Stomach smooth muscle (tissue), 2 donors: ENCODE results near the gene FANCG.

Experiments
- H3K27ac ChIP-seq: one replicate; pipeline ENCODE4 v1.7.0; 2013; ENCODE audit warnings: mild to moderate bottlenecking, low read length, inconsistent platforms
- H3K27me3 ChIP-seq, 2 donors: one replicate each; pipeline ENCODE4 v1.7.0; 2013; ENCODE audit warnings: low read length in 2 of 2; ENCODE audit not compliant: insufficient read depth in 2 of 2, control insufficient read depth in 1 of 2
- H3K36me3 ChIP-seq, 2 donors: one replicate each; pipeline ENCODE4 v1.7.0; 2013; ENCODE audit warnings: low read length in 2 of 2; ENCODE audit not compliant: control insufficient read depth in 2 of 2, insufficient read depth in 2 of 2
- H3K4me1 ChIP-seq: one replicate; pipeline ENCODE4 v1.7.0; 2013; ENCODE audit warnings: low read length; ENCODE audit not compliant: control insufficient read depth, insufficient read depth
- H3K4me3 ChIP-seq, 2 donors: one replicate each; pipeline ENCODE4 v1.7.0; 2013; ENCODE audit warnings: low read length in 2 of 2
- H3K9ac ChIP-seq, 2 donors: one replicate each; pipeline ENCODE4 v1.7.0; 2013; ENCODE audit warnings: low read length in 2 of 2, mild to moderate bottlenecking in 1 of 2
- H3K9me3 ChIP-seq, 2 donors: one replicate each; pipeline ENCODE4 v1.7.0; 2013; ENCODE audit warnings: low read length in 2 of 2; ENCODE audit not compliant: control insufficient read depth in 2 of 2
- donor health status: healthy.
- donor health status: Pancreatic carcinoma.

The FANCG gene

DNA sequence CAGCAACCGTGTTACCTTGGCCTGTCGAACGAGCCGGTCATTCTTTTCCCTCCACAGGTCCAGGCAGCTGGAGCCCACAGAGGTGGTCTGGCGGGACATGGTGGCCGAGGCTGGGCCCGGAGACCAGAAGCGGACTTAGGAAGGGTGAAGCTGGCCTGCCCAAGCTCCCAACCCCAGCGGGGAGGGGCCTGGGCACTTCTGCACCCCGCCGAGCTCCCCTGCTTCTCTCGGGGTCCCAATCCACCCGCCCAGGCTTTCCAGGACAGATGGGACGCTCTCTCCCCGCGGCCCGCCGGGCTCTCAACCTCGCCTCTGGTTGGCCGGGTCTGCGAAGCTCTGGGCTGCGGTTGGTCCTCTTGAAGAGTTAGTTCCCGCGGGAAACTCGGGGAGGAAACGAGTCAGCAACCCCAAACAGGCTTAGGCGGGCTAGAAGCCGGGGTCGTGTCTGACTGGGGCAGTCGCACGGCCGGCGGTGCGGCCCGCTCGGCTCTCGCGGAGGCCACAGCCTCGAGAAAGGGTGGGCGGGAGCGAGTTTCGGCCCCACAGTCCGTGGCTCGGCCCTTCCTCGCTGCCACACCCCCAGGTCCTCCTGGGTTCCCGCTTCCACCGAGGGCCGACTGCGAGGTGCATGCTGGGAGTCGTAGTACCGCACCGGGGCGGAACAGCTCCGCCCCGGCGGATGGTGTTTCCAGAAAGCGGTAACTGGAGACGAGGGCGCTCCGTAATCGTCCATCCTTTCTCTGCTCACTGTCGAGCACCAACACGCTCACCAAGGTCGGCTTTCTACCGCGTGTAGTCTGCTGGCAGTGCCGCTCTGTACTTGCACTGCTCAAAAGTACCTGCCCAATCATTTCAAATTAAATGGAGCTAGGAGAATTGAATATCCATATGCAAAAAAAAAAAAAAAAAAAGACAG lies at the start of gene FANCG:
Gene FANCG (minus strand): TSS at position 517 of the 916 bp plus-strand sequence. CDS start 418 bp downstream, at position 99.
- no peaks in the 10 kb centered on the region for H3K27me3 ChIP-seq
- no peaks in the 10 kb centered on the region for H3K9me3 ChIP-seq
- peak within 1 kb of the TSS; percentile 46 to 74 for H3K9ac ChIP-seq
- peaks cover 0 to 7% of the 10 kb centered on the region in 2 donors for H3K36me3 ChIP-seq
- peaks cover 18% of the 10 kb centered on the region for H3K4me1 ChIP-seq
- H3K27ac ChIP-seq = peak within 1 kb of the TSS; percentile 62
- H3K4me3 ChIP-seq = peak within 1 kb of the TSS; percentile 89 to 90

DNA sequence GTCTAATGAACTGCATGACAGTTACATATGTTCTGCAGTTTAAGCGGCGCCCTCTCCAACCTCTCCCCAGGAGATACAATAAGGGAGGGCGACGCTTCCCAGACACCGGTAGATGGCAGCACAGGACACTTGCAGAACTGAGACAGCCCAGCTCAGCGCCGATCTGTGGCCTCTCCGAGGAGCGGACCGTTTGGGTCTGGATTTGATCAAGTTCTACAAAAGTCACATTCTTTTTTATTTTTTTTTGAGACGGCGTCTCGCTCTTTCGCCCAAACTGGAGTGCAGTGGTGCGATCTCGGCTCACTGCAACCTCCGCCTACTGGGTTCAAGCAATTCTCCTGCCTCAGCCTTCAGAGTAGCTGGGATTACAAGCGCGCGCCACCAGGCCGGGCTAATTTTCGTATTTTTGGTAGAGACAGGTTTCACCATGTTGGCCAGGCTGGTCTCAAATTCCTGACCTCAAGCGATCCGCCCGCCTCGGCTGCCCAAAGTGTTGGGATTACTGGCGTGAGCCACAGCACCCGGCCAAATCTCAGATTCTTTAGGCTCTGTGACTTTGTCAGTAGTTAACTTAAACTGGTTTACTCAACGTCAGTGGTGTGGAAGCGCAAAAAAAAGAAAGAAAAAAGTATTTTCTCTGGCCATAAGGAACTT lies 37.3 kb upstream of the FANCG start:
- peaks cover 36% of the 10 kb centered on the region for H3K4me1 ChIP-seq
- H3K27me3 ChIP-seq = no peaks in the 10 kb centered on the region
- H3K9me3 ChIP-seq = no peaks in the 10 kb centered on the region
- no peaks in the 10 kb centered on the region for H3K36me3 ChIP-seq
- H3K27ac ChIP-seq = peak overlapping the region; percentile 83
- peak overlapping the region; percentile 87 to 88 for H3K4me3 ChIP-seq
- peak overlapping the region; percentile 47 to 64 for H3K9ac ChIP-seq

DNA sequence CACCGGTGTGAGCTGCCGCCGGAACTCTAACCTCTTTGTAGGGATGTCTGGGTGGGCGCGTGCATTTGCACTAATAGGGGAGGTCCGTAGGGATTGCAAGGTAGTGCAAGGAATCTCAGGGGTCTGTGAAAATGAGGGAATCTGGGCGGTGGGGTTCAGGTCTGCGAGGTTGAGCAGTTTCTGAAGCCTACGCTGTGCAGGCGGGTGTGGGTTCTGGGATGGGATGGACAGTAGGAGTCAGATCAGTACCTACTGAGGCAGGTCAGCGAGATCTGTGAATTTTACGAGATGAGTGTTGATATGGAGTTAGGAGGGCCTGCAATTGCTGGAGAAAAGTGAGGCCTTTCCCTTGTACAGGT lies 36.8 kb upstream of the FANCG start:
- Histone ChIP-seq H3K4me1 (peaks cover 40% of the 10 kb centered on the region), H3K27ac (peak overlapping the region; percentile 83), H3K9ac (peak overlapping the region; percentile 47 to 59), H3K9me3 (no peaks in the 10 kb centered on the region), H3K36me3 (no peaks in the 10 kb centered on the region), H3K4me3 (peak overlapping the region; percentile 87 to 88), H3K27me3 (no peaks in the 10 kb centered on the region)

DNA sequence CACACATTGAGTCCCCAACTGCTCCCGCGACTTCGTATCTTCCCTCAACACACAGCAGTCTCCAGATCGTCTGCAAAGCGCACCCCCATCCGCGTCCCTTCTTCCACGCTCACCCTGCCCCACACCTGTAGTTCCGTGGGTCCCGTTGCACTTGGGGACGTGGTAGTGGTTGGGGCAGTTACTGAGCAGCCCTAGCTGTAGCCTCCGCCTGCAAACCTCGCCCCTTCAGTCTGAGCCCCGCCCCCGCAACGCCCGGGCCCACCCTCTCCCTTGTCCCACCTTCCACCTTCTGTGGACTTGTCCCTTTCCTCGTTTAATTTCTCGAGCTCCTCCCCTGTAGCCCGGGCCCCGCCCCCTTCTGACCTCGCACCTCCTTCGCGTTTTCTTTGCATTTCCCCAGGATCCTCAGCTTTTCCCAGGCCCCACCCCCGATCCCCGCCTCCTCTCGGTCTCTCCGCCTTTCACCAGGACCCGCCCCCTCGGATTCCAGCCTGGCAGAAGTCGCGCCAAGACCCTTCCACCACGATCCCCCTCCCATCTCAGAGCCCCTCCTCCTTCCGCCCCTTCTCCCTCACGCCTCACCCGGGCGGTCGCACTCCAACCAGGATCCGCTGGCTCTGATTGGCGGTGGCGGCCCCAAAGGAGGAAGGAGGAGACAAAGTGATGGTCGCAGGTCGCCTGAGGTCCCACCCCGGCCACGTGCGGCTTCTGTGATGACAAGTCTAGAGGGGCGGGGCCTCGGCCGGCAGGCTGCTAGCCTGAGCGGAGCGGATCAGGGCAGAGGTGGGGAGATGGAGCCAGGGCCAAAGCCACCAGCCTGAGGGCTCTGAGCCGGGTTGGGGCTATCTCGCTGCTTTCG lies 36.2 kb upstream of the FANCG start, which contains the start of gene ATOSB:
Gene ATOSB (minus strand): TSS at position 183 of the 859 bp plus-strand sequence. CDS start 7,588 bp downstream, outside the sequence.
- Histone ChIP-seq H3K4me1 (peaks cover 42% of the 10 kb centered on the region), H3K9ac (peak within 1 kb of the TSS; percentile 59 to 69)

DNA sequence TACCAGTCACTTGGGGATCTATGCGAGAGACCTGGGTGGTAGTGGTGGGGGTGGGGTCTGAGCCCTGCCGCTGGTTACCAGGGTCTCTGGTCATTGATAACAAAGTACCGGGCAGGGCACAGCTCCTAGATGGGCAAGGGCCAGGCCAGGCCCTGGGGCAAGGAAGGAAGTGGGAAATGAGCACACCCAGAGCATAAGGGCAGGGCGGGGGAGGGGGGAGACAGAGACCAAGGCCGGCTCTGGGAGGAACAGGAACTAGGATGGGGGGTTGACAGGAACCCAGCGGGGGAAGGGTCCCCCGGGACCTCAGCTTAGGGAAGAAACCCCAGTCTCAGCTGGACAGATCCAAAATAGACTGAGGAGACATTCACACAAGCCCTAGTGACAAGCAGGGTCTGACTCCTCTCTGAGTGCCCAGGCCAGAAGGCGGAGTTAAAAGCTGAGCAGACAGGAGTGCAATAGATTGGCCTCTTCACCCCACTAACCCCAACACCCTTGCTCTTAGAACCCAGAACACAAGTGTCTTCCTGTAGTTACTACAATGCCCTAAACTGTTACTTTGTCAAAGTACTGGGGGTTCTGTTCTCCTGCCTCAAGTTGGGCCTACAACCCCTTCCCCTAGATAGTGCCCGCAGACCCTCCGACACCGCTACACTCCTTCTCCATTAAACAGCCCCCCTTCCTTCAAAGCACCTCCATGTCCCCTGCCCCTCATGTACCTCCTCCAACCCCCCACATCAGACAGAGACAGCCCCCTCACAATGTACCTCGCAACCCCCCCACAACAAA lies 35.3 kb upstream of the FANCG start:
- no peaks in the 10 kb centered on the region for H3K9me3 ChIP-seq
- H3K4me1 ChIP-seq = peaks cover 51% of the 10 kb centered on the region
- peak overlapping the region; percentile 83 for H3K27ac ChIP-seq
- no peaks in the 10 kb centered on the region for H3K27me3 ChIP-seq
- H3K36me3 ChIP-seq = no peaks in the 10 kb centered on the region
- peak overlapping the region; percentile 87 to 88 for H3K4me3 ChIP-seq
- H3K9ac ChIP-seq = peak overlapping the region; percentile 59 to 69

More for the DNA sequence above, 36.2 kb upstream of the FANCG start, which contains the start of gene ATOSB:
- H3K4me3 ChIP-seq = peak within 1 kb of the TSS; percentile 87 to 88
- H3K27ac ChIP-seq = peak within 1 kb of the TSS; percentile 83
- no peaks in the 10 kb centered on the region for H3K36me3 ChIP-seq
- H3K27me3 ChIP-seq = no peaks in the 10 kb centered on the region
- no peaks in the 10 kb centered on the region for H3K9me3 ChIP-seq

DNA sequence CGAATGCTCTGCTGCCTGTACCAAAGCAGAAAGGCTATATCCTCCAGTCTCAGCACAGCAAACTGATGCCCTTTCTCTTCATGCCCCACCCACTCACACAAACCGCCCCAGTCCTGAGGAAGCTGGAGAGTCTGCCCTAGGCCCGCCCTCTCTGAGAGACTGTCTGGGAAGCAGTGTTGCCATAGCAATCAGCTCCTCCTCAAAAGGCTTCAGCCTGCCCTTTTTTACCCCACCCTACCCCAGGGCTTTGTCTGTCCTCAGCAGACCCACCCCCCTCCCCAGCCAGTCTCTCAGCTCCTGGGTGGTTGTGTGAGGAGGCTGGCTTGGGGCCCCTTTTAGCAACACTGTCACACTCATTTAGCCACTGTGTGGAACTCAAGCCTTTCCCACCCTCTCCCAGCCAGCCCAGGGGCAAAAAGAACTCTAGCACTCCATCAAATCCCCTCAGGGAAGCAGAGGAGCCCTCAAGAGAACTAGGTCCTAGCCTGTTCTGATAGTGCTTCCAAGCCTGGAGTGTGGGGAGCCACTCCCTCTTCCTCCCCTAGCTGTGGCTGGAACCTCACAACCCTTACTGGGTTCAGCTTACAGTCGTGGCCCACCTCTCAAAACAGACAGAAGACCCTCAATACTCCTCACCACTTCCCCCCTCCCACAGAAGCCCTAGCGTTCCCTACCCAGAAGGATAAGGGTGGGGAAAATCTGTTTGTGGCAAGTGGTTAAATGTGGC lies 34.5 kb upstream of the FANCG start:
- H3K4me3 ChIP-seq = peak overlapping the region; percentile 87 to 88
- H3K4me1 ChIP-seq = peaks cover 57% of the 10 kb centered on the region

DNA sequence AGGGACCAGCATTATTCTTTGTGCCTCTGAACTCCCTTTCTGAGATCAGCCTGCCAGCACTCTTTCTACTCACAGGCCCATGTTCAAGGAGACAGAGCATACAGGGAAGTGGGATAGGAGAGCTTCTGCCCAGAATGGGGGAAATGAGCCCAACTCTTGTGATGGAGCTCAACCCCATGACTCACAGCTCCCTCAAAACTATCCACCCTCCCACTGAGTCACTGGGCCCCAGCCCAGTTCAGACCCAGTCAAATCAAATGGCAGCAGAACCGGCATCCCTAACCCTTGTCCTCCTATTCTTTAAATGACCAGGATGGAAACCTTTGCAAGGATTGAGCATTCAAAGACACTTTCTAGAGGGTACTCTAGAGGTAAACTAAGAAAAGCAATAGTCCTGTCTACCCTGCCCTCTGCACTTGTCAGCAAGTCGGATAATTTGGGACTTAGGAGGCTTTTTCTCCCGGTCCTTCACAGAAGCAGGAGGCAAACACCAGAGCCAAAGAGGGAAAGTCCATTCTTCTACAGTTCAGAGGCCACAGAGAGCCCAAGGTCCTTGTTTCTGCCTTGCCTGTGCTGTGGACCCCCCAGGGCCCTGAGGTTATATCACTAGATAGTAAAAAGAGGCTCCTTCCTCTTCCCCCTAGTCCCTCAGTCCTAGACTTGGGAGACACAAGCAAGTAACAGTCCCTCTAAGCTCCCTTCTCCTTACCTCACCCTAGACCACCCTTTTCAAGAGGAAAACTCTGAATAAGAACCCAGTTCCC lies 32.7 kb upstream of the FANCG start:
- no peaks in the 10 kb centered on the region for H3K9me3 ChIP-seq
- H3K36me3 ChIP-seq = peaks cover 0 to 7% of the 10 kb centered on the region in 2 donors
- H3K27me3 ChIP-seq = no peaks in the 10 kb centered on the region
- H3K9ac ChIP-seq = peak overlapping the region; percentile 63 to 72
- H3K4me3 ChIP-seq = peak overlapping the region in 1 of 2 donors; percentile 63
- peak overlapping the region; percentile 82 for H3K27ac ChIP-seq
- H3K4me1 ChIP-seq = peaks cover 61% of the 10 kb centered on the region

More for the DNA sequence above, 34.5 kb upstream of the FANCG start:
- Histone ChIP-seq H3K9me3 (no peaks in the 10 kb centered on the region), H3K27me3 (no peaks in the 10 kb centered on the region), H3K36me3 (no peaks in the 10 kb centered on the region), H3K9ac (peak overlapping the region; percentile 59 to 69), H3K27ac (peak overlapping the region; percentile 83)

DNA sequence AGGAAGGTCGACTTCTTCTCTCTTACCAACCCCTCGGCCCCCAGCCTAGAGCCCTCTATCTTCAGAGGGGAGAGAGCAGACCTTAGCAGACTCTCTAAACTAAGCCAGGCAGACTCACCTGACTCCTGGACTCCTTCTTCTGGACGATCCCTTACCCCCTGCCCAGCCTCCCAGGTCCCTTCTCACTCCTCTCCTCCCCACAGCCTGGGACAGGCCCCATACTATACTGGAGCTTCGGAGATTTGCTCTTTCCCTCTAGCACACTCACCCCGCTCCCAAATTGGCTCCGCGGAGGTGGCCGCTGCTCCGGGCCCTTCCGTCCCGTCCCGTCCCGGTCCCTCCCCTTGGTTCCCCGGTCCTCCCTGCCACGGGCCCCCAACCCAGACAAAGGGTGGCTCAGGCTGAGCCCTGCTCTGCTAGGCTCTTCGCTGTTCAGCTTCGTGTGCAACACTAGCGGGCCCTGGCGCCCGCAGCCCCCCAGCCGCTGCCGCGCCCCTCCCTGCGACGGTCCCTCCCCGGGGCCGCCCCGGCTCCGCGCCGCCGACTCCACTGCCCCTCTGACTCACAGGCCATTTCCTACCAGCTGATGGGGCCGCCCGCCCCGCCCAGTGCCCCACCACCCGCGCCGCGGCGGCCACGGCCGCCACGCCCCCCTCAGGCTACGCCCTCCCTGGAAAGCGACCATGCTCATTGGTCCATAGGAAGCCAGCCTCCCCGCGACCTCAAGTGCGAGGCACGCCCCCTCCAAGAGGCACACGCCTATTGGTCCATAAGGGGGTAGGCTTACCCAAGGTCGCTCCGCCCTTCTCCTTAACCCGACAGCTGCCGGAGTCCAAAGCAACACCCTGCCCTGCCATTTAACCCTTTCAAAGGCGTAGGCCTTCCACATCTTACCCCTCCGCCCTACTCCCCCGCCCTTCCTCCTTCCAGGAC lies 31.5 kb upstream of the FANCG start:
- Histone ChIP-seq H3K9me3 (no peaks in the 10 kb centered on the region), H3K9ac (peak overlapping the region; percentile 79 to 91), H3K27ac (peak overlapping the region; percentile 90), H3K36me3 (peaks cover 4 to 14% of the 10 kb centered on the region in 2 donors), H3K4me3 (peak overlapping the region; percentile 83 to 88), H3K4me1 (peaks cover 56% of the 10 kb centered on the region), H3K27me3 (no peaks in the 10 kb centered on the region)
